ENCODE results near the gene TMEM63C.

DNA sequence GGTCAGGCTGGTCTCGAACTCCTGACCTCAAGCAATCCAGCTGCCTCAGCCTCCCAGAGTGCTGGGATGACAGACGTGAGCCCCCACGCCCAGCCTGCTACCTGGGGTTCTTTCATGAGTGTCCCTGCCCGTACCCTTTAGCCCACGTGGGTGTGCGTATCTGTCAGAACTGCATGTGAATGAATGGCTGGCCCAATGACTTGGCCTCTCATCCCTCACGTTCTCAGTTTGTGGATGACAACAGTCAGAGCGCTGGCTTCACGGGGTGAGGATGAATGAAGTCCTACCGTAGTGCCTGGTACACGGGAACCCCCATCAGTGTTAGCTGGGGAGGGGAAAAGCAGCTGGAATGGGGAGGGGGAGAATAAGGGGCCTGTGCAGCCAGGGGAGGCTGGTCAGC lies 23.9 kb upstream of the TMEM63C start:
- TF ChIP-seq POLR2A (IDR thresholded peaks at IDR 0.05; ENCODE audit: low read depth, low read length) (no peak), POLR2AphosphoS5 (IDR thresholded peaks at IDR 0.05; ENCODE audit: low read depth, low read length) (no peak)
